Ovary (tissue), 10 donors: ENCODE data around the gene C2orf92. TPM values are rescaled to one million over a fixed set of nuclear protein-coding genes. Genes with fewer than 3 reads are reported as not detected.
"Not testable (repeated sequence)": the region's sequence is repeated elsewhere in the genome, so short reads cannot be mapped to it uniquely, and the experiment has no call there.

ENCODE experiments used
- DNase-seq, 5 donors: peaks; one replicate each; pipeline ENCODE4 v3.0.0-alpha.2; 2019 to 2020
- H3K27ac ChIP-seq, 2 donors: fragments of 200-600 bp; one replicate each; pipeline versions ENCODE4 v1.5.1 to v1.8.0; 2019 to 2022
- H3K27me3 ChIP-seq: fragments of 200-600 bp; one replicate; pipeline ENCODE4 v1.8.0; 2022
- H3K36me3 ChIP-seq: fragments of 200-600 bp; sonication (generic); one replicate; pipeline ENCODE4 v1.5.1; 2019
- H3K4me1 ChIP-seq: one replicate; pipeline ENCODE4 v1.8.1; 2013; ENCODE audit warnings: mild to moderate bottlenecking, moderate library complexity; ENCODE audit not compliant: insufficient read depth
- H3K4me3 ChIP-seq: fragments of 200-600 bp; sonication (generic); one replicate; pipeline ENCODE4 v1.5.1; 2017
- H3K9me3 ChIP-seq, 2 donors: fragments of 200-600 bp in 1 of 2; sonication (generic) in 1 of 2; one replicate each; pipeline versions ENCODE4 v1.5.1 to v1.8.1; 2013 to 2019; ENCODE audit warnings: mild to moderate bottlenecking in 1 of 2, moderate library complexity in 1 of 2
- EP300 ChIP-seq: sonication (generic); formaldehyde crosslinking; IDR thresholded peaks from one replicate; pipeline ENCODE4 v1.6.1; 2017; ENCODE audit warnings: antibody characterized with exemption
- POLR2A ChIP-seq: fragments of 450-650 bp; IDR thresholded peaks from one replicate; pipeline ENCODE4 v1.6.1; 2017; ENCODE audit warnings: antibody characterized with exemption, mild to moderate bottlenecking, moderate library complexity
- WGBS, 3 donors: extraction: QIAGEN DNeasy Blood & Tissue Kit in 1 of 3; methylation state at CpG; one replicate each; pipeline versions ENCODE4 v1.1.5 to v1.1.7; 2013 to 2017; 5-methylcytosine and 5-hydroxymethylcytosine counted together
- intact Hi-C, 4 donors: fragments of 100-400 bp; cut with DNase I; formaldehyde crosslinking; loops; one replicate each; pipeline versions ENCODE4 v1.11.0 to v1.15.1; 2022 to 2023
- long read RNA-seq, 3 donors: library from polyadenylated mRNA in 2 of 3; unstranded in 2 of 3; transcript quantifications; one replicate each; pipeline ENCODE4 v2.0.0 and lab custom pipeline, GENCODE V29; 2021 to 2026
- polyA plus RNA-seq, 2 donors: library from polyadenylated mRNA; stranded (reverse); fragments of 200-250 nt in 1 of 2; fragments of 350-450 nt in 1 of 2; fragmentation: Illumina TruSeq in 1 of 2; extraction: RNeasy Lipid Tissue Mini Kit (QIAGEN cat#74804) in 1 of 2; gene quantifications; one replicate each; pipeline ENCODE4 v1.2.3, GENCODE V29; 2013 to 2014
- total RNA-seq, 7 donors: library from RNA; depleted of rRNA in 2 of 7; stranded (reverse); fragments of >200 nt in 2 of 7; fragmentation: NEBNext Ultra II Directional in 3 of 7; extraction: Animal tissue kit (Norgen Biotek cat#: 25700) in 3 of 7; gene quantifications; one replicate each; pipeline versions ENCODE4 v1.1.0 to v1.2.4, GENCODE V29; 2016 to 2023
- TF ChIP-seq, protein P1 (sequence below), 3 donors: fragments of 450-650 bp in 2 of 3; fragments of 200-600 bp in 1 of 3; IDR thresholded peaks; one replicate each; pipeline versions ENCODE4 v1.5.1 to v1.8.0; 2016 to 2022; ENCODE audit warnings: antibody characterized with exemption in 3 of 3, mild to moderate bottlenecking in 1 of 3
- donor health status: DM: no; HTN: no; CAD: no; lungs with moderate emphysema.
- donor health status: DM: no; HTN: no; CAD: no.
- donor health status: Bipolar disorder and iron deficiency.
- donor health status: DM: yes; HTN: yes; CAD: no.
- donor health status: DM: no; HTN: no; CAD: no.
- donor health status: DM: yes; HTN: yes; CAD: no.

C2orf92 gene
- total RNA-seq: 10 to 100 TPM in 1 of 7 donors, 1 to 10 TPM in 6; 3.1 to 17.5 (median 4.5) TPM
- polyA plus RNA-seq: 1 to 10 TPM; 2.3 to 3.8 TPM
- long read RNA-seq, donor 1, partial matches to known transcripts: 0 of 1 reads
- long read RNA-seq, donor 1, other reads (novel, unspliced or antisense): 1 of 1 reads
- long read RNA-seq, donor 2: 0 reads
- long read RNA-seq, donor 3: 0 reads

DNA sequence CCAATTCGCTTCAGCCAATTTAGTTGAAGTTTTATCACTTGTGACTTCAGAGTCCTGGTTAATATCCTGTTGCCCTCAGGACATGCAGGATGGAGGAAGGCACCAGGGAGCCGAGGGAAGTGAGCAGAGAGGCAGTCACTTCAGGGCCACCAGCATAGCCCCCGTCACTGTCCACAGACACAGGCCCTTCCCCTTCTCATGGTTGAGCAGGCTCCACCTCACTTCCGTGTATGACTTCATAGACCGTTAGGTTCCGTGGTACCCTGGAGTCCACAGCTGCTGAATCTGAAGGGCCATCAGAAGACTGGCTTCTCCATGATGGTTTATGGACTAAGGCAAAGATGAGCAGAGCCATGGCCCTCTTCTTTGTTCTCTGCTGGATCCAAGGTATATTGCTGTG, at the start of gene C2orf92:
Gene C2orf92, plus strand, starts transcription at position 266 of the 400 bp plus-strand sequence. Its CDS starts 76 bp downstream, at position 342.
- WGBS, 3 donors: 91 to 93% (median 91%) methylated on average over 6 of the region's 6 CpGs
- Histone ChIP-seq H3K27me3 (no peaks in the 10 kb centered on the region), H3K9me3 (no peaks in the 10 kb centered on the region), H3K4me1 (no peaks in the 10 kb centered on the region), H3K4me3 (no peak within 1 kb of the TSS), H3K27ac (no peak within 1 kb of the TSS), H3K36me3 (no peaks in the 10 kb centered on the region)
- TF ChIP-seq EP300: no peak
- TF ChIP-seq POLR2A: no peak
- TF ChIP-seq, protein P1, sequence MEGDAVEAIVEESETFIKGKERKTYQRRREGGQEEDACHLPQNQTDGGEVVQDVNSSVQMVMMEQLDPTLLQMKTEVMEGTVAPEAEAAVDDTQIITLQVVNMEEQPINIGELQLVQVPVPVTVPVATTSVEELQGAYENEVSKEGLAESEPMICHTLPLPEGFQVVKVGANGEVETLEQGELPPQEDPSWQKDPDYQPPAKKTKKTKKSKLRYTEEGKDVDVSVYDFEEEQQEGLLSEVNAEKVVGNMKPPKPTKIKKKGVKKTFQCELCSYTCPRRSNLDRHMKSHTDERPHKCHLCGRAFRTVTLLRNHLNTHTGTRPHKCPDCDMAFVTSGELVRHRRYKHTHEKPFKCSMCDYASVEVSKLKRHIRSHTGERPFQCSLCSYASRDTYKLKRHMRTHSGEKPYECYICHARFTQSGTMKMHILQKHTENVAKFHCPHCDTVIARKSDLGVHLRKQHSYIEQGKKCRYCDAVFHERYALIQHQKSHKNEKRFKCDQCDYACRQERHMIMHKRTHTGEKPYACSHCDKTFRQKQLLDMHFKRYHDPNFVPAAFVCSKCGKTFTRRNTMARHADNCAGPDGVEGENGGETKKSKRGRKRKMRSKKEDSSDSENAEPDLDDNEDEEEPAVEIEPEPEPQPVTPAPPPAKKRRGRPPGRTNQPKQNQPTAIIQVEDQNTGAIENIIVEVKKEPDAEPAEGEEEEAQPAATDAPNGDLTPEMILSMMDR (IDR thresholded peaks at IDR 0.05): no peak
- intact Hi-C loops: no loop called here
- DNase-seq: no peak

DNA sequence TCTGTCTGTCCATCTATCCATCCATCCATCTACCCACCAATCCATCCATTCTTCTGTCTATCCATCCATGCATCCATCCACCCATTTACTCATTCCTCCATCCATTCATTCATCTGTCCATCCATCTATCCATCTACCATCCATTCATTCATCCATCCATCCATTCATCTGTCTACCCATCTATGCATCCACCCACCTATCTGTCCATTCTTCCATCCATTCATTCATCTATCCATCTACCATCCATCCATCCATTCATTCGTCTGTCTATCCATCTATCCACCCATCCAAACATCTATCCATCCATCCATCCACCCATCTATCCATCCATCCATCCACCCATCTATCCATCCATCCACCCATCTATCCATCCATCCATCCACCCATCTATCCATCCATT, 49.0 kb upstream of the C2orf92 start:
- H3K4me3 ChIP-seq, H3K4me1 ChIP-seq, DNase-seq, intact Hi-C loops, H3K27me3 ChIP-seq, H3K9me3 ChIP-seq, H3K27ac ChIP-seq, H3K36me3 ChIP-seq: not testable (repeated sequence)
- 89 to 96% (median 93%) methylated on average over 1 of the region's 1 CpG for WGBS, 3 donors

DNA sequence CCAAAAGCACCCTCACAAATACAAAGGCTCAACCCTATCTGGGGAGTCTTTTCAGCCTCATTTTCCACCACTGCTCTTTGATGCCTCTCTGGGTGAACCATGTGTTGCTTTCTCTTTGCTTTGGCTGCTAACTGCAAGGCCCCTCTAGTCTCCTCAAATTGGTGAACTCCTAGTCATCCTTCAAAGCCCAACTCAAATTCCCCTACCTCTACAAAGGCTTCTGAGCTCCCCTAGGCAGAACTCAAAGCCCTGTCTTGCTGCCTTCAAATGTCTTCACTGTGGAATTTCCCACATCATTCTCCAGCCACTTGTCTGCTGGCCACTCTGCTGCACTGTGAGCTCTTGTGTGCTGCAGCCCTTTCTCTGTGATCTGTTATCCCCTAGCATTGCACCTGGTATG, 46.5 kb upstream of the C2orf92 start:
- DNase-seq, intact Hi-C loops, H3K9me3 ChIP-seq, H3K4me1 ChIP-seq, H3K27me3 ChIP-seq, H3K4me3 ChIP-seq, H3K36me3 ChIP-seq, H3K27ac ChIP-seq: not testable (repeated sequence)

DNA sequence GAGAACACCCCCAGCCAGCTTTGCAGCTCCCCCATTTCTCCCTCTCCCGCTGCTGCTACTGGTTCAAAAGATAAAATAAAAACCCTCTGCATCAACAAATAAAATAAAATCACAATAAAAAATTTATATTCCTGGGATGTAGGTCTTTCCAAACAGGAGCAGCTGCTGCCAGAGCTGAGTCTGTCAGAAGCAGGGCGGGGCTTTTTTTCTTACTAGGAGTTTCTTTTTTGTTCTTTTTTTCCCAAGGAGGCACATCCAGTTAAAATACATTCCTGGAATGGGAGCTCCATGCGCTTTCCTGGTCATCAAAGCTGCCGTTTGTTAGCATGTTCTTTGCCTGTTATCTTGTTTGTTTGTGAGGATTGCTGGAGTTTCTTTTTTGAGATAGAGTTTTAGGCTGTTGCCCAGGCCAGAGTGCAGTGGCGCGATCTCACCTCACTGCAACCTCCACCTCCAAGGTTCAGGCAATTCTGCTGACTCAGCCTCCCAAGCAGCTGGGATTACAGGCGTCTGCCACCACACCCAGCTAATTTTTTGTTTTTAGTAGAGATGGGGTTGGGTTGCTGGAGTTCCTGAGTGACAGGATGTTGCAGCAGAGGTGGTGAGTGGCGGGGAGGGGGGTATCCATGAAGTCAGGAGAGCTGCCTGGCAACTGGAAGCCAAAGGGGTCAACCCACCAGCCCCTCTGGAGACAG, 44.0 kb upstream of the C2orf92 start:
- intact Hi-C loops, H3K9me3 ChIP-seq, H3K4me3 ChIP-seq, H3K27ac ChIP-seq, H3K4me1 ChIP-seq, DNase-seq, H3K36me3 ChIP-seq, H3K27me3 ChIP-seq: not testable (repeated sequence)
- 32 to 70% (median 41%) methylated on average over 2 to 4 of the region's 8 CpGs for WGBS, 3 donors

DNA sequence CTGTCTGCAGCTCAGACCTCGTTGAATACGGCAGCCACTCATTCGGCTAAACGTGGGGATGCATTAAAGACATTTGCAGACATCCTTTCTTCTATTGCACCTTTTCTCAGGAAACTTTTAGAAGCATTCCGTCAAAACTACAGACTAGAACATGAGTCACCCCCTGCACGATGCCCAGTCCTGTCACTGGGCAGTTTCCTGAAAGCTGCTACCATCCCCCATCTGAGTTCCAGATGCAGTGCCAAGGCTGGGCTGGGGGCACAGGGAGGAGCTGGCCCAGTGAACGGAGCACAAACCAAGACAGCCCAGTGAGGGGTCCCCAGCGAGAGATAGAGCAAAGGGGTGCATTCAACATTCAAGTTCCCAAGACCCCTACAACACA, 43.5 kb upstream of the C2orf92 start:
- H3K9me3 ChIP-seq, H3K36me3 ChIP-seq, H3K27ac ChIP-seq, H3K27me3 ChIP-seq, DNase-seq, H3K4me1 ChIP-seq, intact Hi-C loops, H3K4me3 ChIP-seq: not testable (repeated sequence)
- WGBS, 3 donors: 66 to 70% (median 69%) methylated on average over 8 of the region's 8 CpGs

DNA sequence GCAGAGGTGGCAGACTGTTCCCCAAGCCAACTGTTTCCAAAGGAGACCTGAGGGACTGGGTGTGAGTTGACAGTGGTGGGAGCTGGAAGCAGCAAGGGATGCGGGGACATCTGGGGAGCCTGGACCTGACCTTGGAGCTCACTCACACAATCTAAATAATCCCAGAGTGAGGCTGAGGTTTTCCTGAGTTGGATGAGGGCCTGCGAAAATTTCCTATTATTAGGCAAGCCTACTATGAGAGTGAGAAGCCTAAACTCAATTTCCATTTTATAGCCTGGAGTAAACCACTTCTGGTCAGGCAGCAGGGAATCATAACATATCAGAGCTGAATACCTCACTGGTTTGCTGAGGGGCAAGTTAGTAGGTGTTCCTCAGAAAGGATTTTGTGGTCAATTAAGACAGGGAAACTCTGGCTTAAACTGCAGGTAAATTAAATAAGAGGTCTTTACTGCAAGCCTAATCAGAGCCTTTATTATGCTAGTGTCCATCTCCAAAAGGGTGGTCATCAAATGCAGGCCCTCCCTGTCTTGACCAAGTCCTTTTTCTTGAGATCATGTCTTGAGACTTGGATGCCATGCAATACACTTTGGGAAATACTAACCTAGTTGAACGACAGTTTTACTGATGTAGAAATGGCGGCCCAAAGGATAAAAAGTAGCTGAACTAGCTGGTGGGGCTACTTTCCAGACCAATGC, 25.3 kb upstream of the C2orf92 start:
- H3K4me3 ChIP-seq: no peak overlapping the region
- H3K27ac ChIP-seq: no peak overlapping the region
- WGBS, 3 donors: 88 to 97% (median 92%) methylated on average over 4 of the region's 4 CpGs
- peaks cover 5% of the 10 kb centered on the region for H3K4me1 ChIP-seq
- intact Hi-C loops: no loop called here
- H3K27me3 ChIP-seq: no peaks in the 10 kb centered on the region
- no peak for TF ChIP-seq EP300
- no peak for TF ChIP-seq POLR2A
- TF ChIP-seq, protein P1 (IDR thresholded peaks at IDR 0.05): no peak
- H3K36me3 ChIP-seq: no peaks in the 10 kb centered on the region
- no peak for DNase-seq
- H3K9me3 ChIP-seq: no peaks in the 10 kb centered on the region
